ENCODE measurements around the gene ICOS. TPM values are rescaled to one million over a fixed set of nuclear protein-coding genes. Genes with fewer than 3 reads are reported as not detected.

Gene ICOS
- total and polyA plus RNA-seq, 9 of the 15 experiments (the other 6 are each of a cell fraction or from before 2014, with no cell fraction given) = not detected

- CTCF ChIA-PET (ENCODE audit: low intra/inter-chr PET ratio) = no interaction called here
- Histone ChIP-seq H3K4me1 (replicated peaks in 1 of 2; ENCODE audit: control insufficient read depth in 2 of 2, insufficient read depth in 2 of 2, low read length in 2 of 2) (no peaks in the 10 kb centered on the region), H4K20me1 (replicated peaks; ENCODE audit: control insufficient read depth, insufficient read depth, low read length) (no peaks in the 10 kb centered on the region), H3K9ac (ENCODE audit: insufficient read depth in 1 of 2, low read depth in 2 of 2, low read length in 2 of 2) (no peak overlapping the region), H3K9me3 (replicated peaks; ENCODE audit: control insufficient read depth, insufficient read depth, low read depth, low read length) (no peaks in the 10 kb centered on the region), H2AFZ (ENCODE audit: low read depth, low read length) (no peak overlapping the region), H3K27ac (ENCODE audit: extremely low read depth, low read depth, low read length) (no peak overlapping the region), H3K36me3 (ENCODE audit: control insufficient read depth, insufficient read depth, low read length) (no peaks in the 10 kb centered on the region), H3K9me1 (ENCODE audit: control insufficient read depth, insufficient read depth, low read length) (no peaks in the 10 kb centered on the region), H3K79me2 (ENCODE audit: control insufficient read depth, insufficient read depth, low read length) (no peaks in the 10 kb centered on the region), H3K4me2 (ENCODE audit: insufficient read depth, low read length) (no peak overlapping the region), H3K4me3 (no peak overlapping the region), H3K27me3 (ENCODE audit: control insufficient read depth in 2 of 2, insufficient read depth in 2 of 2, low read length in 2 of 2) (no peaks in the 10 kb centered on the region)
- WGBS (ENCODE audit: insufficient coverage, low coverage, missing lambda C conversion rate) = 0% methylated on average over 7 of the region's 7 CpGs
- DNase-seq (ENCODE audit: extremely low read depth in 1 of 4, low spot score in 3 of 4) (no peak), ATAC-seq (no peak), FAIRE-seq (no peak)
- BruUV-seq (replicated peaks) = no TSS peak
- in situ Hi-C loops (cut with MboI) (no loop called here), intact Hi-C loops (cut with micrococcal nuclease) (no loop called here)
- POLR2A ChIA-PET = interaction anchor here (0.7 kb wide), 1 partner anchor 1758 kb away, joined by 3 read pairs; no protein-coding TSS in a partner anchor
- no peak for TF ChIP-seq CREB3 (tag; conservative IDR thresholded peaks at IDR 0.05; ENCODE audit: low read depth)
- TF ChIP-seq ZBTB8A (IDR thresholded peaks at IDR 0.05; ENCODE audit: partially characterized antibody) = no peak
- TF ChIP-seq TEAD1 (CRISPR knock-in tag; IDR thresholded peaks at IDR 0.05) = no peak
- TF ChIP-seq MEIS2 (IDR thresholded peaks at IDR 0.05; ENCODE audit: partially characterized antibody) = no peak
- no peak for TF ChIP-seq NFATC3 (IDR thresholded peaks at IDR 0.05)
- no peak for TF ChIP-seq NCOA6 (IDR thresholded peaks at IDR 0.05)
- no peak for TF ChIP-seq RREB1 (CRISPR knock-in tag; IDR thresholded peaks at IDR 0.05)
- no peak for TF ChIP-seq TBP (optimal IDR thresholded peaks at IDR 0.05; ENCODE audit: low read depth, low read length)
- no peak for TF ChIP-seq HINFP (tag; conservative IDR thresholded peaks at IDR 0.05; ENCODE audit: low read depth)
- no peak for TF ChIP-seq CC2D1A (IDR thresholded peaks at IDR 0.05)
- no peak for TF ChIP-seq EHMT2 (IDR thresholded peaks at IDR 0.05)
- TF ChIP-seq ZC3H11A (IDR thresholded peaks at IDR 0.05; ENCODE audit: low read depth, low read length) = no peak
- TF ChIP-seq ERF (CRISPR knock-in tag; IDR thresholded peaks at IDR 0.05) = no peak
- TF ChIP-seq USF1 (CRISPR knock-in tag; IDR thresholded peaks at IDR 0.05) = no peak
- TF ChIP-seq STAT5A (IDR thresholded peaks at IDR 0.05; ENCODE audit: borderline replicate concordance, low read length) = no peak
- TF ChIP-seq ZNF830 (CRISPR knock-in tag; IDR thresholded peaks at IDR 0.05) = no peak
Measured at GRCh38 chr2:203893840-203894239, 42.7 kb upstream of the ICOS start.

Measured in K562 (cell line).